Left lobe of liver (tissue), 2 donors: ENCODE measurements around the gene VAX1. TPM values are rescaled to one million over a fixed set of nuclear protein-coding genes. Genes with fewer than 3 reads are reported as not detected.
"Not testable (repeated sequence)": the region's sequence is repeated elsewhere in the genome, so short reads cannot be mapped to it uniquely, and the experiment has no call there.

Experiments
- ATAC-seq: fragments of 200-7000 bp; cut with Tn5 transposase; one replicate; pipeline ENCODE4 v1.9.1; 2020; ENCODE audit warnings: mild to moderate bottlenecking, moderate library complexity
- DNase-seq: peaks from one replicate; pipeline ENCODE4 v3.0.0-alpha.2; 2020; ENCODE audit warnings: low spot score
- total RNA-seq: library from RNA; stranded (reverse); gene quantifications from one replicate; pipeline ENCODE4 v1.2.1, GENCODE V29; 2021
- donor health status: DM: no; HTN: no; CAD: no; lungs with moderate emphysema.
- donor health status: DM: no; HTN: yes; CAD: no.

VAX1 gene
- total RNA-seq, 1 donor from 2014 or later, result not detected

DNA sequence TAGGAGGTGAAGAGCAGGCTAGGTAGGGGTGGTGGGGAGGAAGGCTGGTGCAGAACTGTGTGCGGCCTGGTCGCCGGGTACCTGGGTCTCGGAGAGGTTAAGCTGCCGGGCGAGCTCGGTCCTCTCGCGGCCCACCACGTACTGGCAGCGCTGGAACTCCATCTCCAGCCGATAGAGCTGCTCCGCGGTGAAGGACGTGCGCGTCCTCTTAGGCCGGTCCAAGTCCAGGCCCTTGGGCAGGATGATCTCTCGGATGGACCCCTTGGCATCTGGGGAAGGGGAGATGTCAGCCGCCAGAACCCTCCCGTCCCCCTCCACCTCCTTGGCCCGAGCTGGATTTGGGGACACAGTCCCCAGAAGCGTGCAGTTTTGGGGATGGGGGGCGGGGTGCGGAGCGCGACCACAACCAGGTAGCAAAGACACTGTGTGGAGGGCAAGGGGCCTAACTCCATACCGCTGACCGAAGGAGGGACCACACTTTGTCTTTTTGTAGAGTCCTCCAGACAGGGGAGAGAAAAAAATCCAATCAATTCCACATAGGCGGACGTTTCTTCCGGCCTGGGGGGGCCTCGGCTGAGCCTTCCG is 1.6 kb downstream of the VAX1 start:
- ATAC-seq, result no peak
- no peak for DNase-seq

DNA sequence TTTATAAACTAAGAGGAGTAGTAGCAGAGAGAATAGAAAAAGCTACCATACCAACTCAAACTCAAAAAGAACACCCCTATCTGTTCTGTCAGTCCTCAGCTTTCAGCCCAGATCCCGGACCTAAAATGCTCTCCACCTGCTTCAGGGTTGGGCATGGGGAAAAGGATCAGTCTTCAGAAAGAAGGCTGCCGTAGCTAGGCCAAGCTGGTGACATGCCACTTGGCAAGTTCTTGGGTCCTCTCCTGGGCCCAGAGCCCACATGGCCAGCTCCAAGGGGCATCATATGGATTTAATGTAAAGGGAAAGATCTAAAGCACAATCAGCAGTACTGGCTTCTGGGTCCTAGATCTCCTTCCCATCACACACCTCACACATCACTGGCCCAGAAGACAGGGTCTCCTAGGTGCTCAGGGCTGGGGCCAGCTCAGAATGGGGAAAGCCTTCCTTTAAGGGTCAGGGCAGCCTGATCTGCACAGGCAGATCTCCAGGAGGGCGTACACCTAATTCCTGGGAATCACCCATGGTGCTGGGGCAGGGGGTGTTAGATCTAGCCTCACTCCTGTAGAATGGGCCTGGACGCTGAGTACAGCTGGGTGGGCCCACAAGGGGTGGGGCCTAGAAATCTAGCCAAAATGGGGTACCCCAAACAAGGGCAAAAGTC is 2.5 kb downstream of the VAX1 start:
- ATAC-seq, result no peak
- DNase-seq, result no peak

DNA sequence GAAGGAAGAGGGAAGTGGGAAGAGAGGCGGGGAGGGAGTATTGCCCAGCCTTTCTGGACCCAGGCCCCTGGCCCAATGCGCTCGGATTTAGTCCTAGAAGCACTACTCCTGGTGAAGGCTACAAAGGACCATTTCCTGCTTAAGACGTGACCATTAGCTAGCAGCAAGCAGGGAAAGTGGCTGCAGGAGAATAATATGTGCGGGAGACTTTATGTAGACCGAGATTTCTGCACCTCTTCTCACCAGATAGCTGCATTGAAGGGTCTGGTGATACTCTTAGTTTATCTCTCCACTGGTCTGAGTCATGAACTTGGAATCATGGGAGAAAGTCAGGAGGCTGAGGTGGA is 3.1 kb downstream of the VAX1 start:
- no peak for ATAC-seq
- DNase-seq, result no peak

GRCh38 chr10:117134306-117135025 is 3.6 kb downstream of the VAX1 start:
- DNase-seq, result no peak
- ATAC-seq, result peak; percentile 58

DNA sequence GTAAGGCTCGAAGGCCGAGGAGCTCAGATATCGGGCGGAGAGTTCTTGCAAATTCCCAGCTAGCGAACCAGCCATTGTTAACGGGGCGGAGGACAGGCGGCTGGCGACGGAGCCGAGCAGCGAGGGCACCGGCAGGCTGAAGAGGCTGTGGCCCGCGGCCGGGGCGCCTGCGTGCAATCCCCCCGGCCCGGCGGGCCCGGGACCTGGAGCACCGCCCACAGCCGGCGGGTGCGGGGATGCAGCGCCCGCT is 4.1 kb downstream of the VAX1 start:
- ATAC-seq, result no peak
- no peak for DNase-seq

GRCh38 chr10:117133273-117134055 is 4.6 kb downstream of the VAX1 start:
- DNase-seq (no peak), ATAC-seq (no peak)

DNA sequence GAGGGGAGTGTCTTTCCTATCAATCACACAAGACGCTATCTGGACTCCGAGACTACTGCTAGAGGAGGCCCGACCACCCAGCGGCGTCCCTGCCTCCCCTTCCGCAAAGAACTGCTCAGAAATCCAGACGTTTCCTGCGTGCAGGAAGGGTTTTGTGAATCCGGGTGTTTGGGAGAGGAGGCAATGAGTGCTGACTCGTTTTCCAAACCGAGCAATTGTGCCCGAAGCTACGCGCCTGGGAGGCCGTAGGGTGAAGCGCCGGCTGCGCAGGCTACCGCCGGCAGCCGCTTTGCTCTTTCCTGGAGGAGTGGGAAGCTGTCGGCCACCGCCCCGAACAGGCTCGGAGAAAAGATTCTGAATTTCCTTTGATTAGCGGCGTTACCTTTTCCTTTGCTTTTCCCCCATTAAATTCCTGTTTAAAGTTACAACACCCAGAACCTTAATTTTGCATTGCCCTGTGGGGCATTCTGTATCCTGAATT is 5.3 kb downstream of the VAX1 start:
- no peak for ATAC-seq
- no peak for DNase-seq

DNA sequence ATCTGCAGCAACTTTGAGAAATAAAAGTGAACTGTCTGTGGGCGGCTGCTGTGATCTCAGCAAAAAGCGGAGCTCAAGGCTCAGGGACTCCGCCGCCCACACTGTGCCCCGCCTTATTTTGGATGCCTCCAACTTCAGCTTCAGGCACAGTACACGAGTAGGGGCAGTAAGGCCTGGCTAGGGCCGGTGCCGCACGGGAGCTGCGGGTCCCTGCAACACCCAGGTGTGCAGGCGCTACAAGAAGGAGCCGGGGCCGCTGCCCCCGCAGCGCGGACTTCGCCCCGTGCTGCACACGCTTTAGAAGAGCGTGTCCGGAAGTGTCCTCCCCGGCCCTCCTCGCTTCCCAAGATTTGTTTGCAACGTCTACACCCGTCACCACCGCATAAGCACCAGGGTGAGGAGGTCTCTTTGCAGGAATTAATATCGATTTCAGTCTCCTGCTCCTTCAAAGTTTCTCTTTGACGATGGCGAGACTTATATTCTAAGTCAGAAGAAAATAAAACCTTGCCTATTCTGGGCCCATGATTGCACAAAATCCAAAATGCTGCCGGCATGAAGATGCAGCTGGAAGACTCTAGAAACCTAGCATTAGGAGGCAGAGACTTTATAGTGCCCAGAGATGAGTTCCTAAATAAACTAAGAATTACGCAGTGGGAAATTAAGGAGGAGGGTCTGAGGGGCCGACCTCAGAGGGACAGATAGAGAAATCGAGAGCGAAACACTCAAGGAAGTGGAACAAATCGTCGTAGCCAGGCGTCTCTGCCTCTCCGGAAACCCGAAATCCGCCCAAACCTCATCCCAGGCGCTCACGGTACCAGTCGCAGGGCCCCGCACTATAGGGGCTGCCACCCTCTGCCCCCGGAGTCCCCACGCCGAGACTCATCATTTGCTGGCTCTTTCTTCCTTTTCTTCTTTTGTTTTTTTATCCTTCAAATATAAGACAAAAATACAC is 6.4 kb downstream of the VAX1 start:
- ATAC-seq (peak; percentile 47), DNase-seq (no peak)

GRCh38 chr10:117130862-117131375 is 7.2 kb downstream of the VAX1 start:
- no peak for ATAC-seq
- DNase-seq, result no peak

- ATAC-seq (no peak), DNase-seq (no peak)
Observed at GRCh38 chr10:117130346-117130745, 7.7 kb downstream of the VAX1 start.

- not testable (repeated sequence) for ATAC-seq, DNase-seq
Observed at GRCh38 chr10:117126645-117127044, 11.4 kb downstream of the VAX1 start.

- no peak for DNase-seq
- ATAC-seq, result no peak
Observed at GRCh38 chr10:117126034-117126433, 12.0 kb downstream of the VAX1 start.

DNA sequence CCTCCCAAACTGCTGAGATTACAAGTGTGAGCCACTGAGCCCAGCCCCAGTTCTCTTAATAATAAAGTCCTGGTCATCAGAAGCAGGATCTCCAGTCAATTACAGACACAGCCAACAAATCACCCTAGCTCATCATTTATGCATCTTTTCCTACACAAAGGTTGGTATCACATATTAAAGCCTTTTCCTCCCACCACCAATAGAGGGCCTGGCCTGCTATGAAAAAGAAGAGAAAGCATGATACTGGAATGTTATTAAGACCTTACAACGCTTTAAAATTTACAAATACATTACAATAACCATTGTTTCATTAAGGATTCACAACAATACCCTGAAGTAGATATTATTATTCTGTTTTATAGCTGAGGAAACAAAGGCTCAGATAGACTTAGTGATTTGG is 25.9 kb downstream of the VAX1 start:
- DNase-seq (no peak), ATAC-seq (peak; percentile 57)

GRCh38 chr10:117107238-117107637 is 30.8 kb downstream of the VAX1 start:
- ATAC-seq, result no peak
- no peak for DNase-seq

- DNase-seq (no peak), ATAC-seq (no peak)
Observed at GRCh38 chr10:117096599-117097201, 41.4 kb downstream of the VAX1 start.

DNA sequence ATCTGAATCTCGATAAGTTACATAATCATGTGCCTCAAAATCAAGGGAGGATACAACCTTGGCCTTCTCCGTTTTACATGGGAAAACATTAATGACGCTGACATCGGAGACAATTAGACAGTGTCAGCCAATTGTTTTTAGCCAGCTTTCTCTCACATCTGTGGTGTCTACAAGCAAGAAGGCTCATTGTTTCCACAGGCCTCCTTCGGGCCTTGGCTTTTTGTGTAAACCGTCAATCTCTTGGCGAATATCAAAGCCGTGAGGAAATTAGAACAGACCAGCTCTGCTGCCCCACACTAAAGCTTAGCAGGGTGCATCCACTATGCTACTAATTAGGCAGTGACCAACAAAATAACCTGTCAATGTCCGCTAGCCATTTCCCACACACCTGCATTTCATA is 43.2 kb downstream of the VAX1 start:
- DNase-seq, result no peak
- no peak for ATAC-seq

DNA sequence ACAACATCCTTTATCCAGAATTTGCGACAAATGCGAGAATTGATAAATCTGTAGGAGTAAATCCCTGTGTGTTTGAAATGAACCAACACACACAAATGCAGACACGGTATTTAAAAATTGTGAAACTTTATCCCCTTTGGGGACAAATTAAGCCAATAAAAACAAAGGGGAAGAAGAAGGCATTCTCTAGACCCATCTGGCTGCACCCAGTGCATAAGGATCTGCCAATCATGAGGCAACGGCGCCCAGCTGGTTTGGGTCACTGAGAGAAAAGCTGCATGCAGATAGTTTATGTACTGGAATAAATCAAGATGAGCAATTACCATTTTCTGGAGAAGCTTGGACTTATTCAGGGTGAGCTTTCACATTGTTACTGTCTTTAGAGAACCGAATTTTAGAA is 45.7 kb downstream of the VAX1 start:
- DNase-seq, result no peak
- no peak for ATAC-seq

- DNase-seq, result no peak
- ATAC-seq, result no peak
Observed at GRCh38 chr10:117090834-117091233, 47.2 kb downstream of the VAX1 start.

DNA sequence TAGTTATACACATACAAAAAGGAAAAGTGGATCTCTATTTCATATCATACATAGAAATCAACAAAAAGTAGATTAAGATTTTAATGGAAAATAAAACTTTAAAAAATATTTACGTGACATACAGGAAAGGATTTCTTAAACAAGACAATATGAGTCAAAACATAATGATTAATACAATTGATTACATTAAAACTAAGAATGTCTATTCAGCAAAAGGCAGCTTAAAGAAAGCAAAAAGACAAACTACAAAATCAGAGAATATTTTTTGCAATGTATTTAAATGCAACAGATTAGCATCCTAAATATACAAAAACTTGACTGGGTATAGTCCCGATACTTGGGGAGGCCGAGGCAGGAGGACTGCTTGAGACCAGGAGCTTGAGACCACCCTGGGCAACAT is 50.5 kb downstream of the VAX1 start:
- ATAC-seq (no peak), DNase-seq (no peak)

DNA sequence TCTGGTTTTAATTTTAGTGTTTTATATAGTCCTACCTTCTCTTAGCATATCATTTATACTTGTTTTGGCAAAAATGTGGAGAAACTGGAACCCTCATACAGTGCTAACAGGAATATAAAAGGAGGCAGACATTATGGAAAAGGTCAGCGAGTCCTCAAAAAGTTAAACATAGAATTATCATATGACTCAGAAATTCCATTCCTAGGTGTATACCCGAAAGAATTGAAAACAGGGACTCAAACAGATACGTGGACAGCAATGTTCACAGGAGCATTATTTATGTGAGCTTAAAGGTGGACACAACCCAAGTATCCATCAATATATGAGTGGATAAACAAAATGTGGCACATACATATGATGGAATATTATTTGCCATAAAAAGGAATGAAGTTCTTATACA is 51.5 kb downstream of the VAX1 start:
- DNase-seq (no peak), ATAC-seq (no peak)
